Stimulated activated naive CD8-positive, alpha-beta T cell treated with anti-CD3 and anti-CD28 coated beads, Interleukin-15, Interleukin-2, amounts not matched to agents 100 U/mL and 50 U/mL, for 24 hours (primary cell): ENCODE measurements around the gene WDR6.

Experiments used
- ATAC-seq: fragments of 150-1000 bp; cut with Tn5 transposase; one replicate; pipeline ENCODE4 v1.10.0; 2021
- DNase-seq: peaks from one replicate; pipeline ENCODE4 v3.0.0; 2021

The WDR6 gene

DNA sequence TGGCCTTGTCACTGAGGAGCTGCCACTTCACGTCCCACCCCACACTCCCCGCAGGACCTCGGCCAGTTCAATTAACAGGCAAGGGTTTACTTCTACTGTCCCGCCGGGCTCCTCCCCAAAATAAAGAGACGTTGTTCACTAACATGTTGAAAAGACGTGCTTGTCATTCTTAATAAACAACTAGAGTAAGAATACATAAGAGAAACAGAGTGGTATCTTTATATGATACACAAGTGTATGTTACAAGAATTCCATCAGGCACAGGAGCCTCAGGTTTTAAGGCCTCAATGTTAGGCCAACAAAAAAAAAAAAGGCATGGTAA is 22.3 kb downstream of the WDR6 start:
- ATAC-seq (no peak), DNase-seq (no peak)

GRCh38 chr3:49030321-49030720 is 23.1 kb downstream of the WDR6 start:
- DNase-seq (no peak), ATAC-seq (no peak)

GRCh38 chr3:49032646-49033304 is 25.6 kb downstream of the WDR6 start:
- DNase-seq (no peak), ATAC-seq (no peak)

DNA sequence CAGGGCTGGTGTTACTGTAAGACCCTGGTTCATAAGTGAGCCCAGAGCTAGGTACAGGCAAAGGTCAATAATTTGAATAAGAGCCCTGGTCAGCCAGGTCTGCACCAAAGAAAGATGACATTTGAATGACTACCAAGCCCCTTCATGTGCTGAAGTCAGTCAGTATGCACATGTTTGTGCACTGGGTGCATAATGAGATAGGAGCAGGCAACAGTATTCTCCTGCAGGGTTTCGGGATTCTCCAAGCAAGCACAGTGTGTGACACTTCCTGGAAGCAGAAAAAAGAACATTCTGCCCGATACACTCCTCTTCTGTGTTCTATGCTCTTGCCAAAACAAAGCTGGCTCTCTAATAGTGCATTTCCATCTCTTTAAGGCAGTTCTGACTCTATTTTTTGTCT is 27.5 kb downstream of the WDR6 start:
- ATAC-seq (no peak), DNase-seq (no peak)

GRCh38 chr3:49035281-49035680 is 28.1 kb downstream of the WDR6 start:
- DNase-seq = no peak
- ATAC-seq = no peak

DNA sequence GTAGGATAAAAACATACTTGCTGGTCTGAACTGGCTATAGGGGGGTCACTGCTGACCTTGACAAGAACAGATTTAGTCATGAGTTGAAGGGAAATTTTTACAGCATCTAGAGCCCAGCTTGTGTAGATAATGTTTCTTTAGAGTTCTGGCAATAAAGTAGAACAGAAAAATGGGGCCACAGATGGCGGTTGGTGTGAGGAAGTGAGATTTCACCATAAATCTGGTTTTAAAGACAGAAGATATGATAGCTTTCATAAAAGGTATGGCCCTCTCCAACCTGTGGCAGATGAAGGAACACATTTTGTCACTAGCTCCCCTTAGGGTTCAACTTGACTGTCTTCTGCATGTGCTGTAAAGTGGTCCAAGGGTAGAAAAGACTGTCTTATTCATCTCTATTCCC is 46.4 kb downstream of the WDR6 start:
- ATAC-seq (no peak), DNase-seq (no peak)

GRCh38 chr3:49054344-49054862 is 47.2 kb downstream of the WDR6 start:
- DNase-seq (no peak), ATAC-seq (no peak)

DNA sequence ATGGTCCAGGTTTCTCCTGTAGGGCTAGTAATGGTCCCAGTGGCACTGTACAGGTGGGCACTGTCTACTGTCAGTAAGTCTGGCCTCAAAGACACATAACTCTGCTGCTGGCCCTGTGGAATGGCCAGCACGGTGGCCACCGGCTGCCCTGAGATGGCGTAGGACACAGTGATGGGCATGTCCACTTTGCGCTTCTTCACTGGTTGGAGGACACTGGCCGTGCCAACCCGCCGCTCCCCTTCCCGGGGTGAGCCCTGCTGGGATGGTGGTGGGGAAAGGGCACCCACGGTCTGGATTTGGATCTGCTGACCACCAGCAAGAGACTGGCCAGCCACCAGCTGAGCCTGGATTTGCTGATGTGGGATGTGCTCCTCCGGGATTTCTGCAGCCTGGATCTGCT is 50.1 kb downstream of the WDR6 start:
- DNase-seq (no peak), ATAC-seq (no peak)

GRCh38 chr3:49058011-49058410 is 50.8 kb downstream of the WDR6 start:
- DNase-seq (no peak), ATAC-seq (no peak)
